ENCODE data around the gene LMTK2.

GRCh38 chr7:98086281-98086718, 20.4 kb upstream of the LMTK2 start:
- TF ChIP-seq CTCF (IDR thresholded peaks at IDR 0.05; ENCODE audit: insufficient read depth, low read length, poor library complexity, severe bottlenecking) (no peak), EZH2phosphoT487 (conservative IDR thresholded peaks at IDR 0.05; ENCODE audit: low read length) (no peak)

Measured in SU-DHL-6 (cell line).